NCI-H69 (cell line): ENCODE measurements around the gene SPRED3.
"Not testable (repeated sequence)": the region's sequence is repeated elsewhere in the genome, so short reads cannot be mapped to it uniquely, and the experiment has no call there.

ENCODE experiments used
- DNase-seq: peaks from one replicate; lab custom pipeline; 2025; lab: John Stamatoyannopoulos, UW

SPRED3 gene

GRCh38 chr19:38388349-38389100, at the start of gene SPRED3:
SPRED3 (plus strand) TSS chr19:38388697; CDS start chr19:38390303, 1,606 bp downstream.
- peak; percentile 88 for DNase-seq

- peak; percentile 37 for DNase-seq
Observed at GRCh38 chr19:38339011-38339410, 49.5 kb upstream of the SPRED3 start.

GRCh38 chr19:38340927-38341326, 47.6 kb upstream of the SPRED3 start:
- DNase-seq, result no peak

- DNase-seq, result no peak
Observed at GRCh38 chr19:38346837-38347236, 41.7 kb upstream of the SPRED3 start.

GRCh38 chr19:38350883-38351282, 37.6 kb upstream of the SPRED3 start:
- no peak for DNase-seq

GRCh38 chr19:38351865-38352395, 36.6 kb upstream of the SPRED3 start:
- peak; percentile 65 for DNase-seq

GRCh38 chr19:38352611-38353010, 35.9 kb upstream of the SPRED3 start:
- DNase-seq, result peak; percentile 69

GRCh38 chr19:38355728-38356725, 32.5 kb upstream of the SPRED3 start:
- DNase-seq, result peak; percentile 38

- no peak for DNase-seq
Observed at GRCh38 chr19:38358071-38358470, 30.4 kb upstream of the SPRED3 start.

- no peak for DNase-seq
Observed at GRCh38 chr19:38359242-38360021, 29.1 kb upstream of the SPRED3 start.

- peak; percentile 23 for DNase-seq
Observed at GRCh38 chr19:38360351-38360750, 28.1 kb upstream of the SPRED3 start.

GRCh38 chr19:38360839-38361631, 27.5 kb upstream of the SPRED3 start:
- DNase-seq, result no peak

GRCh38 chr19:38361633-38362075, 26.8 kb upstream of the SPRED3 start:
- peak; percentile 92 for DNase-seq

GRCh38 chr19:38362076-38362945, 26.2 kb upstream of the SPRED3 start:
- peak; percentile 84 for DNase-seq

GRCh38 chr19:38362946-38363688, 25.4 kb upstream of the SPRED3 start:
- not testable (repeated sequence) for DNase-seq

- DNase-seq, result no peak
Observed at GRCh38 chr19:38367041-38367440, 21.5 kb upstream of the SPRED3 start.

- no peak for DNase-seq
Observed at GRCh38 chr19:38369584-38369983, 18.9 kb upstream of the SPRED3 start.

GRCh38 chr19:38370299-38370698, 18.2 kb upstream of the SPRED3 start:
- DNase-seq, result peak; percentile 57

- DNase-seq, result no peak
Observed at GRCh38 chr19:38371081-38371480, 17.4 kb upstream of the SPRED3 start.
